Dermis blood vessel endothelial cell (primary cell): ENCODE results near the gene WFDC5. TPM values are rescaled to one million over a fixed set of nuclear protein-coding genes. Genes with fewer than 3 reads are reported as not detected.
A peak's percentile ranks its signal among the peaks of the same experiment; 100 is the strongest.
"Not testable (repeated sequence)": the region's sequence is repeated elsewhere in the genome, so short reads cannot be mapped to it uniquely, and the experiment has no call there.

Experiments used
- DNase-seq: peaks from one replicate; pipeline ENCODE4 v3.0.0; 2010
- total RNA-seq: library from RNA; depleted of rRNA; stranded (reverse); fragments of >200 nt; gene quantifications from 2 replicates; pipeline ENCODE4 v1.2.3, GENCODE V29; 2014

WFDC5 gene
- total RNA-seq, 1 donor from 2014 or later = not detected

DNA sequence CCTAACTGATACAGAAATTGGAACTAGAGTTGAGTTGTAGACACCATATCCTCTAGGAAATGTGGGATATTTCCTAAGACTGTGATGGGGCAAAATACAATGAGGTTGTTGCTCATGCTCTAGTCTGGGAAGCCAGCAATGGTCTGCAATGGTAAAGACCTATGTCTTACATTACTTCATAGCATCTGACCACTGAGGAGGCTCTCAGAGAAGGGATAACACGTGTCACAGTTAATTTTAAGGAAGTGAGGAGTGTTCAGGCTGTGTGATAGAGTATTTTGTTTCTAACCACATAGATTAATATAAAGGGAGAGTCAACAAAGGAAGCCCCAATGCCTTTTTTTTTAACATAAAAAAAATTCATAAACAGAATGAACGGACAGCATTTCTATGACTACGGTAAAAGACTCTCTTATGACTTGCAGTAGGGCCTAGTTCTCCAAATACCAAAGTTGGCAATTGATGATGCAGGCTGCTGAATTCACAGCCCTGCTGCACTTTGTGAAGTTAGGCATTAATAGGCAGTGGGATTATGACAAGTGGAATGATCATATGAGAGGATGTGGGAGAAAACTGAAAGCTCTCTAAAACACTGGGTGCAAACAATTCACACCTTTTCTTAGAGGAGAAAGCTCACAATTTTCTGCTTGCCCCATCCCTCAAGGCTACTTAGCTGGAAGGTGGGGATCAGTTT lies 27.7 kb downstream of the WFDC5 start:
- DNase-seq = no peak

GRCh38 chr20:45085867-45086266 lies 29.1 kb downstream of the WFDC5 start:
- no peak for DNase-seq

DNA sequence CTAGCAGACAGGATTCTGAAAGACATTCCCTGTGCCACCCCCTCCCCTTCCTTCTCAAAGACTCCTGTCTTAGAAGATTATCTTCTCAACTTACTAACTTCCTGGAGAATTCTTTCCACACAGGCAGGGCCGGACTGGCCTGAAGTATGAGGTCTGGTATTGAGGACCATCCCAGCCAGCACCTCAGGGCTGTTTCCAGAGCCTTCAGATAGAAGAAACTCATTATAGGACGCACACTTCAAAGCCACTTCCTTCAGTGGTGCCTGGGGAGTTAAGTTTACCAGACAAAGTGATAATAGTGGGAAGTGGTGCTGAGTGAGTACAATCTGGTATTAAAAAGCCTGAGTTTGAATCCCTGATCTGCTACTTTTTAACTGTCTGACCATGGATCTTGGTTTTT lies 29.7 kb downstream of the WFDC5 start:
- DNase-seq = no peak

DNA sequence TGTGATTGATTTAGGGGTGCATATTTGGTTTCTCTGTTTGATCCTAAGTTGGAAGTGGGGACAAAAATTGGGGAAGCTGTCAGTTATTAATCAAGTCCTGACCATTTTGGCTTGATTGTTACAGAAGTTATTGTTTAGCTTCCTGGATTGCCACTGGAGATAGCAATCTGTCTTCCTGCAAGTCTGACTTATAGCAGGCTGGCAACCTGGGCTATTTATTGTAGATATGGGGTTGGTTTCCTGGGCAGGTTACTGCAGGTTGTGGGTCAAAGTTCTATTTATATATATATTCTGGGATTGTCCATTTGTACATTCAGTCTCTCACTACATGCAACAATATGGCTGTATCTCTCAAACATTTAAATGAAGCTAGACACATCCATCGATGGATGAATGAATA lies 31.8 kb downstream of the WFDC5 start:
- DNase-seq = no peak

GRCh38 chr20:45082468-45082867 lies 32.5 kb downstream of the WFDC5 start:
- DNase-seq = no peak

GRCh38 chr20:45080867-45081624 lies 33.9 kb downstream of the WFDC5 start:
- peak; percentile 47 for DNase-seq

- no peak for DNase-seq
Measured at GRCh38 chr20:45077559-45077958, 37.4 kb downstream of the WFDC5 start.

DNA sequence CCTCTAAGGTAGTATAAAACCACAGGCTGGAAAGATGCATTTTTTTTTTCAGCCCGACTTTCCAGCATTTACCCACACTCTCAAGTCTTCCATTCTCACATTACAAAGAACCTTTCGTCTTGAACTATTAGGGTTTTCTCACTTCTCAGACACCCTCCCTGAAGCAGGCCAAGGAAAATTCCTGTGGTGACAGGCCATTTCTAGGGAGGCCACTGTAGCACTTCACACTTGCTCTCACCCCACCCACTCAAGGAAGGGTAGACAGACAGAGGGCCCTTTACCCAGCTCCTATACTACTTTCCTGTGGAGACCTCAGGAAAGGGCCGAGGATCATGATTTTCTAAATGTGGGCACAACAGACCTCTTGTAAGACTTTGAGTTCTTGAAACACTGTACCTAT lies 41.8 kb downstream of the WFDC5 start:
- DNase-seq = no peak

- DNase-seq = no peak
Measured at GRCh38 chr20:45072066-45072465, 42.9 kb downstream of the WFDC5 start.

GRCh38 chr20:45070932-45071632 lies 43.9 kb downstream of the WFDC5 start:
- DNase-seq = peak; percentile 70

GRCh38 chr20:45069261-45069660 lies 45.7 kb downstream of the WFDC5 start:
- no peak for DNase-seq

DNA sequence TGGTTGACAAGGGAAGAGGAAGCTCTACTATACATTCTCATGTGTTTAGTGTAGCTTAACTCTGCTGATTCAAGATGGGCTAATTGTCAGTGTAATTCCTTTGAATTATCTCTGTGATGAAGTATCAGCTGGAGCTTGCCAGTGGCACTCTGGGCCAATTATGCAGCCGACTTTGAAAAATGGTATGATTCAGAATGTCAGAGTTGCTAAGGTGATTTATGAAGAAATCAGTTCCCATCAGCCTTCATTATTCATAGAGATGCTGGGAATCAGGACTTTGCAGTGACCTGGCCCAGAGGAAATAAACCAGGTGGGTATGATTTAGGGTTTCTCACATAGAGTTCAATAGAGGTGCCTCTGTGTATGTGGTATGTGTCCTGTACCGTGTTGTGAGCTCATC lies 47.4 kb downstream of the WFDC5 start:
- DNase-seq = no peak

DNA sequence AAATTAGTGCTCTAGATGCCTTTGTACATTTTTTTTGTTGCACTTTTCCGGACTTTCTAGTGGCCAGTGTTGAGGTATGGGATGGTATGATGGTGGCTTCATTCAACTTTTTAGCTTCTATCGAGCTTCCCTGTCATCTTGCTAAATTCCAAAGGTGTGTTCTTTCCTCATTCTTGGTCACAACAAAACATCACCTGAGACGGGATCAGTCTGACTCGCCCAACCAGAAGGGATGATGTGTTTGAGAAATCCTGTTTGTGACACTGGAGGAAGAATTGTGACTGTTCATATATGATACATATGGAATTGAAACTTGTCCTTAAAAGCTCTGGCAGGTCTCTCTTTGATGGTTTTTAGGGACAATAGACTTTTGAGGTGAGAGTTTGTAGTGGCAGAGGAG lies 47.9 kb downstream of the WFDC5 start:
- no peak for DNase-seq

DNA sequence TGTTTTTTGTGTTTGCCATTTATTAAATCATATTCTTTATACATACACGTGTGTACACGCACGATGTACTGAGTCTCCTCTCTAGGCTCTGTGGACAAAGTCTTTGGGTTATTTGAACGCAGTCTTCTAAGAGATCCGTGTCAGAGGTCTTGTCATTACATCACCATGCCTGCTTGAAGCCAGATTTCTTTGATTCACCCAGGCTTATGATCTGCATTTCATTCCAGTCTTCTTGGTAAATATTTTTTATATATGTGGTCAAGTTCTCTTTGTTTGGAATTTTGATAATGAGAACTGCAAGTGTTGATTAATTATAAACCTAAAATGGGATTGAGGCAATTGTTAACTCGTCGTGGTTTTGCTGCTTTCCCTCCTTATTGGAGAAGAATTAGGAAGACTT lies 48.6 kb downstream of the WFDC5 start:
- no peak for DNase-seq

GRCh38 chr20:45064812-45065211 lies 50.2 kb downstream of the WFDC5 start:
- no peak for DNase-seq

GRCh38 chr20:45063107-45063506 lies 51.9 kb downstream of the WFDC5 start:
- not testable (repeated sequence) for DNase-seq

DNA sequence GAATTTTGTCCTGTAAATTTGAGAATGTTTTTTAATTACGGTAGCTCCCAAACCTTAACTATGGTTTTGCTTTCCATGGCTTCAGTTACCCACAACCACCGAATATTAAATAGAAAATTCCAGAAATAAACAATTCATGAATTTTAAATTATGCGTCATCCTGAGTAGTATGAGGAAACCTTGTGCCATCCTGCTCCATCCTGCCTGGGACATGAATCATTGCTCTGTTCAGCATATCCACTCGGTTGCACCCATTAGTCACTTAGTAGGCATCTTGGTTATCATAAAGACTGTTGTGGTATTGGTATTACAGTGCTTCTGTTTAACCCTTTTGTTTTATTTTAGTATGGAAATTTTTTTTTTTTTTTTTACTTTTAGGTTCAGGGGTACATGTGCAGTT lies 53.7 kb downstream of the WFDC5 start:
- peak; percentile 69 for DNase-seq

DNA sequence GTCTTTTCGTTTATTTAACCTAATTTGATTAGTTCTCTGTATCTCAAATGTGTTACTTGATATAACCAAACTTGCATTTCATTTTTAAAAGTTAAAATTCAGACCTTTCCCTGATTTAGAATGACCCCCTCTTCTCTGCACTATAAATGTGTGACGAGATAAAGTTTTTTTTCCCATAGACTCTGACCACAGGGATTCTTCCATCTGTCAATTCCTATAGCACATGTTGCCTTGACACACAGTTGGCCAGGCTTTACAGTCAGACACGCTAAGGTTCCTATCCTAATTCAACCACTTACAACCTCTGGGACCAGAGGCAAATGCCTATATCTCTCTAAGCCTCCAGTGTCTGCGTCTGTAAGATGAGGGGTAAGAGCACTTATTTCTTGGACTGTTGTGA lies 54.7 kb downstream of the WFDC5 start:
- no peak for DNase-seq

Other genes with a start within 250 kb of the WFDC5 start
- gene YWHAB, start 229.5 kb downstream of the WFDC5 start, total RNA-seq = 137 and 188 TPM in 2 replicates
- gene PABPC1L, start 205.1 kb downstream of the WFDC5 start, total RNA-seq = 1.3 and 2.6 TPM in 2 replicates
- 16.8 and 22.2 TPM in 2 replicates for gene TOMM34, start 154.8 kb downstream of the WFDC5 start, total RNA-seq
- gene STK4, start 148.7 kb downstream of the WFDC5 start, total RNA-seq = 24.4 and 26.2 TPM in 2 replicates
- gene KCNS1, start 14.0 kb downstream of the WFDC5 start, total RNA-seq = 0.33 and 0.68 TPM in 2 replicates
- not detected in 2 replicates for gene WFDC12, start 9.3 kb upstream of the WFDC5 start, total RNA-seq
- gene PI3, start 59.7 kb upstream of the WFDC5 start, total RNA-seq = not detected in 2 replicates
- not detected in 2 replicates for gene SEMG1, start 91.9 kb upstream of the WFDC5 start, total RNA-seq
- gene SEMG2, start 106.2 kb upstream of the WFDC5 start, total RNA-seq = not detected in 2 replicates
- 0.70 and 2.0 TPM in 2 replicates for gene SLPI, start 139.4 kb upstream of the WFDC5 start, total RNA-seq
- gene RBPJL, start 191.7 kb upstream of the WFDC5 start, total RNA-seq = not detected in 2 replicates
- gene MATN4, start 193.1 kb upstream of the WFDC5 start, total RNA-seq = 0.09 and 0.17 TPM in 2 replicates
- 41.5 and 79.3 TPM in 2 replicates for gene SDC4, start 233.2 kb upstream of the WFDC5 start, total RNA-seq
- gene SYS1, start 248.0 kb upstream of the WFDC5 start, total RNA-seq = 23.3 and 26.2 TPM in 2 replicates